Esophagus squamous epithelium (tissue), 5 donors: ENCODE measurements around the gene IFITM2. TPM values are rescaled to one million over a fixed set of nuclear protein-coding genes. Genes with fewer than 3 reads are reported as not detected.
A peak's percentile ranks its signal among the peaks of the same experiment; 100 is the strongest.
"Not testable (repeated sequence)": the region's sequence is repeated elsewhere in the genome, so short reads cannot be mapped to it uniquely, and the experiment has no call there.

ENCODE experiments used
- DNase-seq: peaks from one replicate; lab custom pipeline; 2025; lab: John Stamatoyannopoulos, UW
- H3K27ac ChIP-seq, 4 donors: fragments of 200-600 bp; sonication (generic); one replicate each; pipeline ENCODE4 v1.5.1; 2016 to 2019; ENCODE audit warnings: mild to moderate bottlenecking in 1 of 4
- H3K27me3 ChIP-seq, 4 donors: fragments of 200-600 bp; sonication (generic); 1 replicate in 3 of 4; 2 replicates in 1 of 4; pipeline versions ENCODE4 v1.5.1 to v1.6.0; 2017 to 2021; ENCODE audit warnings: antibody characterized with exemption in 1 of 4
- H3K36me3 ChIP-seq, 3 donors: fragments of 200-600 bp; sonication (generic); one replicate each; pipeline ENCODE4 v1.5.1; 2016 to 2019
- H3K4me1 ChIP-seq, 3 donors: fragments of 200-600 bp; sonication (generic); one replicate each; pipeline ENCODE4 v1.5.1; 2017 to 2019
- H3K4me3 ChIP-seq, 4 donors: fragments of 200-600 bp; sonication (generic); 1 replicate in 3 of 4; 2 replicates in 1 of 4; pipeline ENCODE4 v1.5.1; 2016 to 2019; ENCODE audit warnings: mild to moderate bottlenecking in 2 of 4, moderate library complexity in 1 of 4
- H3K9me3 ChIP-seq, 3 donors: fragments of 200-600 bp; sonication (generic); one replicate each; pipeline ENCODE4 v1.5.1; 2016 to 2019
- CTCF ChIP-seq, 6 experiments: fragments of 450-650 bp in 4 of 6; fragments of 200-600 bp in 2 of 6; sonication (generic) in 2 of 6; IDR thresholded peaks; one replicate each; pipeline ENCODE4 v1.5.1; 2016 to 2019; ENCODE audit warnings: antibody characterized with exemption in 6 of 6, mild to moderate bottlenecking in 4 of 6, moderate library complexity in 4 of 6
- POLR2A ChIP-seq, 4 donors: fragments of 450-650 bp; IDR thresholded peaks; one replicate each; pipeline ENCODE4 v1.6.1; 2017; ENCODE audit warnings: antibody characterized with exemption in 4 of 4, mild to moderate bottlenecking in 4 of 4, moderate library complexity in 3 of 4
- WGBS, 2 donors: methylation state at CpG; one replicate each; pipeline ENCODE4 v1.1.5; 2018; 5-methylcytosine and 5-hydroxymethylcytosine counted together
- intact Hi-C: fragments of 100-400 bp; cut with DNase I; formaldehyde crosslinking; loops from one replicate; pipeline ENCODE4 v1.15.0; 2022
- total RNA-seq, 4 donors: library from RNA; depleted of rRNA; stranded (reverse); fragments of >200 nt; gene quantifications; one replicate each; pipeline ENCODE4 v1.1.0, GENCODE V29; 2016
- donor health status: DM: yes; HTN: yes; CAD: no.

Gene IFITM2
- total RNA-seq, 4 donors from 2014 or later = 14.4 to 67.5 (median 50.3) TPM

- Histone ChIP-seq H3K9me3 (no peaks in the 10 kb centered on the region), H3K4me3 (peak overlapping the region in 1 of 4 donors; percentile 42), H3K36me3 (no peaks in the 10 kb centered on the region), H3K27ac (peak overlapping the region; percentile 79 to 94 (median 90)), H3K27me3 (peaks cover 0 to 23% (median 0%) of the 10 kb centered on the region in 4 donors), H3K4me1 (peaks cover 16 to 50% (median 35%) of the 10 kb centered on the region in 3 donors)
- TF ChIP-seq CTCF (IDR thresholded peaks at IDR 0.05) = no peak
- no peak for TF ChIP-seq POLR2A (IDR thresholded peaks at IDR 0.05)
- DNase-seq = no peak
- 93 to 97% methylated on average over 3 of the region's 3 CpGs for WGBS, 2 donors
- intact Hi-C loops = no loop called here
Observed at GRCh38 chr11:327581-327923, 19.9 kb downstream of the IFITM2 start.

GRCh38 chr11:328012-328411 lies 20.4 kb downstream of the IFITM2 start:
- intact Hi-C loops = no loop called here
- H3K9me3 ChIP-seq = no peaks in the 10 kb centered on the region
- peaks cover 0 to 28% (median 0%) of the 10 kb centered on the region in 4 donors for H3K27me3 ChIP-seq
- H3K4me1 ChIP-seq = peaks cover 16 to 46% (median 35%) of the 10 kb centered on the region in 3 donors
- no peak for TF ChIP-seq POLR2A (IDR thresholded peaks at IDR 0.05)
- no peak for TF ChIP-seq CTCF (IDR thresholded peaks at IDR 0.05)
- H3K27ac ChIP-seq = peak overlapping the region in 2 of 4 donors; percentile 30 to 91
- WGBS, 2 donors = 90 to 92% methylated on average over 7 to 8 of the region's 13 CpGs
- no peak for DNase-seq
- H3K4me3 ChIP-seq = no peak overlapping the region
- no peaks in the 10 kb centered on the region for H3K36me3 ChIP-seq

- Histone ChIP-seq H3K4me1 (peaks cover 16 to 46% (median 35%) of the 10 kb centered on the region in 3 donors), H3K27ac (peak overlapping the region in 1 of 4 donors; percentile 91)
- not testable (repeated sequence) for DNase-seq
Observed at GRCh38 chr11:328516-329100, 21.0 kb downstream of the IFITM2 start.

GRCh38 chr11:329886-330253 lies 22.3 kb downstream of the IFITM2 start:
- H3K9me3 ChIP-seq = no peaks in the 10 kb centered on the region
- peaks cover 16 to 42% (median 26%) of the 10 kb centered on the region in 3 donors for H3K4me1 ChIP-seq
- 95 to 100% methylated on average over 2 of the region's 2 CpGs for WGBS, 2 donors
- no peak overlapping the region for H3K27ac ChIP-seq
- TF ChIP-seq CTCF (IDR thresholded peaks at IDR 0.05) (no peak), POLR2A (IDR thresholded peaks at IDR 0.05) (no peak)
- intact Hi-C loops = no loop called here
- no peak for DNase-seq
- no peak overlapping the region for H3K4me3 ChIP-seq
- no peaks in the 10 kb centered on the region for H3K36me3 ChIP-seq
- peaks cover 0 to 45% (median 0%) of the 10 kb centered on the region in 4 donors for H3K27me3 ChIP-seq

More at GRCh38 chr11:328516-329100, 21.0 kb downstream of the IFITM2 start:
- H3K27me3 ChIP-seq = peaks cover 0 to 33% (median 0%) of the 10 kb centered on the region in 4 donors
- intact Hi-C loops, H3K9me3 ChIP-seq, H3K4me3 ChIP-seq, H3K36me3 ChIP-seq: not testable (repeated sequence)
- 90 to 92% methylated on average over 15 of the region's 15 CpGs for WGBS, 2 donors

- Histone ChIP-seq H3K36me3 (no peaks in the 10 kb centered on the region), H3K27me3 (peaks cover 0 to 45% (median 0%) of the 10 kb centered on the region in 4 donors), H3K4me3 (no peak overlapping the region), H3K9me3 (no peaks in the 10 kb centered on the region), H3K27ac (no peak overlapping the region), H3K4me1 (peaks cover 16 to 43% (median 26%) of the 10 kb centered on the region in 3 donors)
- intact Hi-C loops = no loop called here
- WGBS, 2 donors = 47 to 57% methylated on average over 6 to 7 of the region's 14 CpGs
- no peak for TF ChIP-seq POLR2A (IDR thresholded peaks at IDR 0.05)
- no peak for TF ChIP-seq CTCF (IDR thresholded peaks at IDR 0.05)
- DNase-seq = no peak
Observed at GRCh38 chr11:330307-330693, 22.7 kb downstream of the IFITM2 start.
